GM18868 (cell line): ENCODE data around the gene POT1.
"Not testable (repeated sequence)": the region's sequence is repeated elsewhere in the genome, so short reads cannot be mapped to it uniquely, and the experiment has no call there.

ENCODE experiments used
- ATAC-seq: cut with Tn5 transposase; IDR thresholded peaks from one replicate; pipeline ENCODE4 v1.9.1; 2021; ENCODE audit warnings: mild to moderate bottlenecking, moderate library complexity; ENCODE audit not compliant: unreplicated experiment

POT1 gene, protein sequence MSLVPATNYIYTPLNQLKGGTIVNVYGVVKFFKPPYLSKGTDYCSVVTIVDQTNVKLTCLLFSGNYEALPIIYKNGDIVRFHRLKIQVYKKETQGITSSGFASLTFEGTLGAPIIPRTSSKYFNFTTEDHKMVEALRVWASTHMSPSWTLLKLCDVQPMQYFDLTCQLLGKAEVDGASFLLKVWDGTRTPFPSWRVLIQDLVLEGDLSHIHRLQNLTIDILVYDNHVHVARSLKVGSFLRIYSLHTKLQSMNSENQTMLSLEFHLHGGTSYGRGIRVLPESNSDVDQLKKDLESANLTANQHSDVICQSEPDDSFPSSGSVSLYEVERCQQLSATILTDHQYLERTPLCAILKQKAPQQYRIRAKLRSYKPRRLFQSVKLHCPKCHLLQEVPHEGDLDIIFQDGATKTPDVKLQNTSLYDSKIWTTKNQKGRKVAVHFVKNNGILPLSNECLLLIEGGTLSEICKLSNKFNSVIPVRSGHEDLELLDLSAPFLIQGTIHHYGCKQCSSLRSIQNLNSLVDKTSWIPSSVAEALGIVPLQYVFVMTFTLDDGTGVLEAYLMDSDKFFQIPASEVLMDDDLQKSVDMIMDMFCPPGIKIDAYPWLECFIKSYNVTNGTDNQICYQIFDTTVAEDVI

DNA sequence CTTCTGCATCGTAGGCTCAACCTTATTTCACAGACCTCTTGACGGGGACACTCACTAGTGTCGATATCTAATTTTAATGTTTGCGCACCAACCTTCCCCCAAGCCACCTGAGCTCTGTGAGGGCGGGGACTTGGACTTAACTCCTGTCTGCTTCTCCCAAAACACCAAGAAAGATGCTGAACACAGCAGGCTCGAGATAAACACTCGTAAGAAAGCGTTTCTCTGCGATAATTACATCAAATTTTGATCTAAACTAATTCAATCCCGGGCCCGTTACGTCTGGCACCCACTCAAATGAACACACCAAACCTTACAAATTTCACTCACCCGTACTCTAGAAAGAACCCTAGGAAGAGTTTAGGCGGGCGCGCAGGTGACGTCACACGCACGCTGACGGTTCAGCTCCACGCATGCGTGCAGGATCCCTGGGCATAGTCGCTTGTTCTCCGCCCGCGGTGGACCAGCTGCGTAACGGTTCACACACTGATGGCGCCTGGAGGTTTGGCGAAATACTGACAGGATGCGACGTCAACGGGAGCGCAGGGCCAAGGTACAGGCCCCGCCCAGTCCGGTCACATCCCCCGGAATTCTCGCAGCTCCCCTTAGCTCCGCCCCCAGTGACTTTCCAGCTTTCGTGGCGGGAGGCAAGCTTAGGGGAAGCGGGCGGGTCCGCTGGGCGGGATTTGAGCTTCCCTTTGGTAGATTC, at the start of gene POT1:
TSS of gene POT1 (minus strand) at position 359 of the 706 bp plus-strand sequence. CDS start 32,652 bp downstream, outside the sequence.
- ATAC-seq: peak; percentile 99

DNA sequence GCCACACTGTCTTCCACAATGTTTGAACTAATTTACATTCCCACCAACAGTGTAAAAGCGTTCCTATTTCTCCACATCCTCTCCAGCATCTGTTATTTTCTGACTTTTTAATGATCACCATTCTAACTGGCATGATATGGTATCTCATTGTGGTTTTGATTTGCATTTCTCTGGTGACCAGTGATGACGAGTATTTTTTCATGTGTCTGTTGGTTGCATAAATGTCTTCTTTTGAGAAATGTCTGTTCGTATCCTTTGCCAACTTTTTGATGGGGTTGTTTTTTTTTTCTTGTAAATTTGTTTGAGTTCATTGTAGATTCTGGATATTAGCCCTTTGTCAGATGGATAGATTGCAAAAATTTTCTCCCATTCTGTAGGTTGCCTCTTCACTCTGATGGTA, 45.5 kb upstream of the POT1 start:
- not testable (repeated sequence) for ATAC-seq

DNA sequence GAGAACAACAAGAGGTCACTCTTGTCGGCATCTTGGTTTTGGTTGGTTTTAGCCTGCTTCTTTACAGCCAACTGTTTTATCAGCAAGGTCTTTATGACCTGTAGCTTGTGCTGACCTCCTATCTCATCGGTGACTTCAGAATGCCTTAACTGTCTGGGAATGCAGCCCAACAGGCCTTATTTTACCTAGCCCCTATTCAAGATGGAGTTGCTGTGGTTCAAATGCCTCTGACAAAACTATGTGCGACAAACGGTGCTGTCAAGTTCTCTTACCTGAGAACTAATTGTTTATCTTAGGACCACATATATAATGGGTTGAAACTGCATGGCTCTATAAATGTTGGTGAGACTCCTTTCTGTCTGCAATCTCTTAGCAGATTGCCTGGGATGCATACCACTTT, 35.9 kb upstream of the POT1 start:
- ATAC-seq: no peak

DNA sequence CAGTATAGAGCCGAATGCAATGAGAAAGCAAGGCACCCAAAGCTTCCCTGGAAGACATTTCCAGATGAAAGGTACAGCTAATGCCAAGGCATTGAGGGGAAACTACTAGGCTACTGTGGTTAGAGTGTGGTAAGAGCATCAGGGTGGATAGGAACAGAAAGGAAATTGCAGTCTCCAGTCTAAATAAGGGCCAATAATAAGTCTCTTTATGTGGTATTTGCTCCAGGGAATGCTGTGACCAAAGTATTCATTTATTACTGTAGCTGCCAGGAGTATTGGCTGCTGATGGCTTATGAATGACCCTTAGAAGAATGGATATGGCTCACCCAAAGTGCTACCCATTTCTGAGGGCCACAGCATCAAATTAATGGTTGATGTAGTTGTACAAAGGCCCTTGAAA, 30.1 kb upstream of the POT1 start:
- no peak for ATAC-seq

DNA sequence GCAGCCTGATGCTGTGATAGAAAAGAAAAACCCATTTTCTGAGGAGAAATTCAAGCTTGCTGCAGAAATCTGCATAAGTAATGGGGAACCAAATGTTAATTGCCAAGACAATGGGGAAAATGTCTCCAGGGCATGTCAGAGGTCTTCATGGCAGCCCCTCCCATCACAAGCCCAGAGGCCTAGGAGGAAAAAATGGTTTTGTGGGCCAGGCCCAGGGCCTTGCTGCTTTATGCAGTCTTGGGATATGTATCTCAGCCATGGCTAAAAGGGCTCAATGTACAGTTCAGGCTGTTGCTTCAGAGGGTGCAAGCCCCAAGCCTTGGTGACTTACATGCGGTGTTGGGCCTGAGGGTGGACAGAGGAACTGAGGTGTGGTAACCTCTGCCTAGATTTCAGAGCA, 28.3 kb upstream of the POT1 start:
- not testable (repeated sequence) for ATAC-seq

DNA sequence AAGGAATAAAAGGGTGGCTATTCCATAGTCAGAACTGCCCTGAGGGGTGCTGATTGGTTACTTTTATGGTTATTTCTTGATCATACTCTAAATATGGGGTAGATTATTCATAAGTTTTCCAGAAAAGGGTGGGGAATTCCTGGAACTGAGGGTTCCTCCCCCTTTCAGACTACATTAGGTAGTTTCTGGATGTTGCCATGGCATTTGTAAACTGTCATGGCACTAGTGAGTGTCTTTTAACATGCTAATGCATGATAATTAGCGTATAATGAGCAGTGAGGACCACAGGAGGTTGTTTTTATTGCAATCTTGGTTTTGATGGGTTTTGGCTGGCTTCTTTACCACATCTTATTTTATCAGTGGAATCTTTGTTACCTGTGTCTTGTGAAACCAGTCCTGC, 26.5 kb upstream of the POT1 start:
- ATAC-seq: no peak

DNA sequence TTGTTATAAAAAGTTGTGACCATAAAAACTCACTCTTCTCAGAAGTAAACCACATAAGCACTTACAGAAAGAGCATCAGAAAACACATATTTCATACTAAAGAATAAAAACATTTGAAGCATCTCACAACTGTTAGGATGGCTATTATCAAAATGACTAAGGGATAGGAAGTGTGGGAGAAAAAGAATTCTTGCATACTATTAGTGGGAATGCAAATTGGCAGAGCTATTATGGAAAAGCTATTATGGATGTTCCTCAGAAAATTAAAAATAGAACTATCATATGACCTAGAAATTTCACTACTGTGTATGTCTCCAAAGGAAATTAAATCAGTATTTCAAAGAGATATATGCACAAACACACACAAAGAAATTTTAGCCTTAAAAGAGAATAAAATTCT, 25.2 kb upstream of the POT1 start:
- no peak for ATAC-seq

DNA sequence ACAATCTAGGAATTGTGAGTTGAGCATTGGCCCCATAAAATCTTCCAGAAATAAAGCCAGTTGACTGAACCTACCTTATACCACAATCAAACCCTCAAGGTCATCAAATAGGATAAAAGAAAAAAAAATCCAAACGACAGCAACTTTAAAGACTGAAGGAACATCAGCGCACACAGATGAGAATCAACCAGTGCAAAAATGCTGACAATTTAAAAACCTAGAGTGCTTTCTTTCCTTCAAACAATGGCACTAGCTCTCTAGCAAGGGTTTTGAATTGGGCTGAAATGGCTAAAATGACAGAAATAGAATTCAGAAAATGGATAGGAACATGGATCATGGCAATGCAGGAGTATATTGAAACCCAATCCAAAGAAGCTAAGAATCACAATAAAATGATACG, 16.1 kb upstream of the POT1 start:
- no peak for ATAC-seq

DNA sequence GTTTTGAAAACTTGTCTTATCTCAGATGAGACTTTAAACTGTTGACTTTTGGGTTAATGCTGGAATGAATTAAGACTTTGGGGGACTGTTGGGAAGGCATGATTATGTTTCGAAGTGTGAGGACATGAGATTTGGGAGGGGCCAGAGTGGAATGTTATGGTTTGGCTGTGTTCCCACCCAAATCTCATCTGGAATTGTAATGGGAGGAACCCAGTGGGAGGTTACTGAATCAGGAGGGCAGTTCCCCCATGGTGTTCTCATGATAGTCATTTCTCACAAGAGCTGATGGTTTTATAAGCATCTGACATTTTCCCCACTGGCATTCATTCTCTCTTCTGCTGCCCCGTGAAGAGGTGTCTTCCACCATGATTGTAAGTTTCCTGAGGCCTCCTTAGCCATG, 13.8 kb upstream of the POT1 start:
- no peak for ATAC-seq

DNA sequence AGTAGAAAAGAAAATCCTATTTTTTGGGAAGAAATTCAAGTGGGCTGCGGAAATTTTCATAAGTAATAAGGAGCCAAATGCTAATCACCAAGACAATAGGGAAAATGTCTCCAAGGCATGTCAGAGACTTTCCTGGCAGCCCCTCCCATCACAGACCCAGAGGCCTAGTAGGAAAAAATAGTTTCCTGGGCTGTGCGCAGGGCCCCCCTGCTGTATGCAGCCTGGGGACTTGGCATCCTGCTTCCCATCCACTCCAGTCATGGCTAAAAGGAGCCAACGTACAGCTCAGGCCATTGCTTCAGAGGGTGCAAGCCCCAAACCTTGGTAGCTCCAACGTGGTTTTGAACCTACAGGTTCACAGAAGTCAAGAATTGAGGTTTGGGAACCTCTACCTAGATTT, 12.8 kb upstream of the POT1 start:
- no peak for ATAC-seq

DNA sequence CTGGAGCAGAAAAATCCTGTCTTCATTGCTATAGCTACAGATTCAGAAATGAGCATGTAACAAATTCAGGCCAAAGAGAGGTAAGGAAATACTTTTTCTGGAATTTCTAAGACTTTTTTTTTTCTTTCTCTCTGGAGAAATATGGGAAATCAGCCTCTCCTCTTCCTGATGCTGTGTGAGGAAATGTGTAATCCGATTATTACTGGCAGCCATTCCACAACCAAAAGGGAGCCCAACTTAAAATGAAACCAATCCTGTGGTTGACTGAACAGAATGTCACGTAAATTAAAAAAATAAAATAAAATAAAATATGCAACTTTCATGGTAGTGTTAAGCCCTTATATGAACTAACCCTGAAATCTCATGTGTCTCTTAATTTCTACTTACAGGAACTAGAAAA, 10.7 kb upstream of the POT1 start:
- ATAC-seq: no peak

DNA sequence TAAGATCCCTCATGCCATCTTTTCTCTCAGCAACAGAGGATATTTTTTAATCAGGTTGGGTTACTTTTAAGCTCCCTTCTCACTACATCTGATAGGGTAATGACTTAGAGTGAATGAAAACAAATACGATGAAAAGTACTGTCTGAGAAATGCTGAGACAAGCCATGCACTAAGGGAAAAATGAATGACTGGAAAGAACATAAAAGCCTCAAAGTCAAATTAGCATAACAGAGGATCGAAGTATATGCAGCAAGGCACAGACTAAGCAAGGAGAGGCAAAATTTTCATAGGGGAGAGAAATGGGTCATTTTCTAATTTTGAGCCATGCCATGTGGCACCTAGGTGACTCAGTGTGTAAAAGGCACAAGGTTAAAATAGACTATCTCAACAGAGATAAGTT, 8.5 kb upstream of the POT1 start:
- no peak for ATAC-seq

DNA sequence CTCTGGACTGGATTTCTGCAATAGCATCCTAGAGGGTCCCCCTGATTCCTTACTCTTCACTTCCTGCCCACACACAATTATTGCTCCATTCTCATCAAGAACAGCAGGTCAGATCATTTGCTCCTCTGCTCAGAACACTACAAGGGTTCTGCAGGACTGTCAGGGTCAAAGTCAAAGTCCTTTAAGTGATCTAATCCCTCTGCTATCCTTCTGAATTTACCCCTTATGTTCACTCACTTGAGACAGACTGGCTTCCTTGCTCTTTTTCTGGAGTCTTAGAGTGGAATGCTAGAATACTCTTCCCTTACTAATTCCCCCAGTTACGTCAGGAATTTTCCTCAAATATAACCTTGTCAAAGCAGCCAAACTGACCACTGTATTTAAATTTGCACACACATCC, 7.5 kb upstream of the POT1 start:
- no peak for ATAC-seq

DNA sequence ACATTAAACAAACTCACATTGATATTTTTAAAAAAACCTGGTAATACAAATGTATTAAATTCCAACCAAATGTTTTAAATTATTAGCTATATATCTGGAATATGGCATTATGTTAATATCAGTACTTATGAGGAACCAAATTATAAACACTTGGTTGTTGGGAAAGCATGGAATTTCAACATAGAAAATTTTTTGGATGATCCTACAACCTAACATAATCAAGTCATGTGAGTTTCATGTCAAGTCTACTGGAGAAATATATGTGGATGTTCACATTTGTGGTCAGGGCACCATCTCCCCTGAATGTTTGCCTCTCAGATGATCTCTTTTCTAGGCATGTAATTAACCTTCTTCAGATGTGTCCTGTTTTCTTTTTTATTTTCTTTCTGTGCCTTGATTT, 5.2 kb upstream of the POT1 start:
- ATAC-seq: no peak

DNA sequence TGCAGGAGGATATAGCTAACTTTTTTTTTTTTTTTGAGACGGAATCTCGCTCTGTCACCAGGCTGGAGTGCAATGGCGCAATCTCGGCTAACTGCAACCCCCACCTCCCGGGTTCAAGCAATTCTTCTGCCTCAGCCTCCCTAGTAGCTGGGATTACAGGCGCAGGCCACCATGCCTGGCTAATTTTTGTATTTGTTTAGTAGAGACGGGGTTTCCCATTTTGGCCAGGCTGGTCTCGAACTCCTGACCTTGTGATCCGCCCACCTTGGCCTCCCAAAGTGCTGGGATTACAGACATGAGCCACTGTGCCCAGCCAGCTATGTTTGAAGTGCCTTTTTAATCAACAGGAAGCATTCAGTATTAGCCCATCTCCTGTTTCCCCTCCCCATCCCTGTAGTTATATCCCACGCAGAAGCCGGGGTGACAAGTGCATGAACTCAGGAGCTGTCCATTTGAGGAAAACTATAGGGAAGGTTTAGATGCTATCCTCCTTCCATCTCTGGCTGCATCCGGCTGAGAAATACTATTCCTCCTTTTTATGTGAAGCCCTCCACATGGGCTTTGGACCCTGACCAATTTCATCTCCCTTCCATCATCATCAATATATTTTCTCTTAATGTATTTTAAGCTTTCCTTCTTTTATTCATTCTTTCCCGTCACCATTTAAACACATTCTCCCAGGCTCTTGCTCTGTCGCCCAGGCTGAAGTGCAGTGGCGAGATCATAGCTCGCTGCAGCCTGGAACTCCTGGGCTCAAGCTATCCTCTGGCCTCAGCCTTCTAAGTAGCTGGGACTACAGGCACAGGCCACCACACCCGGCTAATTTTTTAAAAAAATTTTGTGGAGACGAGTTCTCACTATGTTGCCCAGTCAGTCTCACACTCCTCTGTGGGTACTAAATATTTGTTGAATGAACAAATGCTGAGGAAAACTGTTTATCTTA, 1.3 kb upstream of the POT1 start:
- ATAC-seq: no peak

DNA sequence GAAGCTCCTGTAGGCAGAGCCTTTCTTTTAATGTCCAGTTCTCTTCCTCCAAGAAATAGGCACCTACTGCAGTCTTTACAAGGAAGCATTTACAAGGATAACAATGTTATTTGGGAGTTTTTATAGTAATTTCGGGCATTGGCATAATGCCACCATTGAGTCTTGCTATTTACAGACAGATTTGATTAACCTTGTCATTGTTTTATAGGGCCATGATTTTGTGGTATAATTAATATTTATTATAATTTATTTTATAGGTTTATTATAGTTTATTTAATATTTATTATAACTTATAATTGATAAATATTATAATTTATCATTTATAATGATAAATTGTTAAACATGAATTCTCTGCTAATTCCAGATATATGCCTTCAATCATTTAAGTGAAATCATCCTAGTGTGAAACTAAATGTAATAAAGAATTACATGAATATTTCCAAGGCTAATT, 573 bp upstream of the POT1 start:
- peak; percentile 0 for ATAC-seq

DNA sequence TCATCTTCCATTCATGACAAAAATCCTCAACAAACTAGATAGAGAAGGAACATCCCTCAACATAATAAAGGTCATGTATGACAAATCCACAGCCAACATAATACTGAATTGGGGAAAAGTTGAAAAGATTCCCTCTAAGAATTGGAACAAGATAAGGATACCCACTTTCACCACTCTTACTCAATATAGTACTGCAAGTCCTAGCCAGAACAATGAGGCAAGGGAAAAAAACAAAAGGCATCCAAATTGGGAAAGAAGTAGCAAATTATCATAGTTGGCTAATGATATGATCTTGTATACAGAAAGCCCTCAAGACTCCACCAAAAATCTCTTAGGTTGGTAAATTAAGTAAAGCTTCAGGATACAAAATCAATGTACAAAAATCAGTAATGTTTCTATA, 4.7 kb downstream of the POT1 start:
- no peak for ATAC-seq

DNA sequence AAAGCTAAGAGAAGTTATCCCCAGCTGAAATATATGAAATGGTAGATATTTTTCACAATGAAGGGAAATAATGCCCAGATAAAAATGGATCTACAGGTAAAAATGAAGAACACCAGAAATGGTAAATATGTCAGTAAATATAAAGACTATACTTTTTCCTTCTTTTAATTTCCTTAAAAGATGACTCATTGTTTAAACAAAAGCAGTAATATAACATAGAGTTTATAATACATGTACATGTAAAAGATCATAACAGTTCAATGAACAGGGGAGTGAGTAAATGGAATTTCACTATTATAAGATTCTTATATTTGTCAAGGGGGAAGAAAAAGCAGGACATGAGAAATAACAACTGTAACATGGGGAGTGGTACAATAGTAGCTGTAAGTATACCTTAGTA, 7.4 kb downstream of the POT1 start:
- ATAC-seq: no peak

DNA sequence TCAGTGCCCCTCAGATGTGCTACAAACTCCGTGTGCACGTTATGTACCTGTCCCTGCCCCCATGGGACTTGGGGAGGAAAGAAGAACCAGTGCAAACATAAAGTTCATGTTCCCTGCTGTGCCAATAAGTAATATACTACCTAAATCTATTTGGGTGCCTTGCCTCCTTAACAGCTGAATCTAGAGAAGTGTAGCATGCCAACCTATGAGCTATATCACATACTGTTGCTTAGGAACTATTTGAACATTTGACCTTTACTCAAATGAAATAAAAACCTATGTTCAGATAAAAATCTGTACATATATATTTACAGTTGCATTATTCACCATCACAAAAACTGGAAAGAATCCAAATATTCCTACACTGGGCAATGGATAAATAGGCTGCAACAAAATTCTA, 9.8 kb downstream of the POT1 start:
- ATAC-seq: no peak

DNA sequence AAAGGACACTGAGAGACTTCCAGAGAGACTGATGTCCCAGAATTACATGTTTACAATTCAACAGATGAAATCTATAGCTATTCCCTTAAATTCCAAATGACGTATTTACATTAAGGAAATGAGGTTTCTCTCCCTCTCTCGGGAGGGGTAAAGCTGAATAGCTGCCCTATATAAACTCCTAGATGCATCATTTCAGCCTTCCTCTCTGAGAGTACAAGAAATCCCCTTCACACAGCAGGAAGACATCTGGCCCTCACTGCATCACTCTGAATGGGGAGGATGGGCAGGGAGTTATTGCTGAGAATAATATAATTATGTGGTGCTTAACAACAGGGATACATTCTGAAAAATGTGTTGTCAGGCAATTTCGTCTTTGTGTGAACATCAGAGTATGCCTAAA, 11.0 kb downstream of the POT1 start:
- ATAC-seq: peak; percentile 86

DNA sequence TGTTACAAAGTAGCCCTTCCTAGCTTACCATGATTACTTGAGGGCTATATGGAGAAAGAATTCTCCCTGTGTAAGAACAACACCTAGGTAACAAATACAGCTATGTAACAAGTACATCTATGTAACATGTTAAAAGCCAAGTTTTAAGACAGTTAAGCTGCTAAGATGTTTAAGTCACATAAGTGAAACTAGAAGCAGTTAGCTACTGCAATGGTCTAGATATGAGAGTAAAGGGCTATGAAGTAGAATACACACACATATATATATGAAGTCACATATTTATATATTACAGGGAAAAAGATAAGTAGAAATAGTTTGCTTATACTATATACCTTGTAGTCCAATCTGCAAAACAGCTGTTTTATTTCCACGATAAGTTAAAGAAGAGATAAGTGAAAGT, 14.4 kb downstream of the POT1 start:
- peak; percentile 38 for ATAC-seq
